ENCODE results near the gene FAM199X.
"Not testable (repeated sequence)": the region's sequence is repeated elsewhere in the genome, so short reads cannot be mapped to it uniquely, and the experiment has no call there.

Gene FAM199X

DNA sequence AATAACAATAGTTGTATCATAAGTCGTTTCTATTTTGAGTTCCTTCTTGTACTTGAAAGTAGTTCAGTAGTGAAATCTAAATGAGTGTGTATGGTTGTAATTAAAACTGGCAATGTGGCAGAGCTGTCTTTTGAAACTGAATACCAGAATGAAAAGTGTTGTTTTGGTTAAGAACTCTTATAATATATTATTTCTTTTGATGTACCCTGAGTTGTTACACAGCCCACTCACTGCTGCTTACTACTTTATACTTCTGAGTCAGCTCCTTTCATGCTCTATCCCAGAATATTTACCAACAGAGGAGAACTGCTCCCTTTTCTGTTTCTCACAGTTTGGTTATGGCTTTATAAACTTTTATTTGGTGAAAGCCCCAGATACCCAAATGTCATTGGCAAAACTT, 28.8 kb downstream of the FAM199X start:
- no peaks in the 10 kb centered on the region for H3K27me3 ChIP-seq (ENCODE audit: control insufficient read depth in 1 of 2, insufficient read depth in 2 of 2, low read length in 2 of 2)

DNA sequence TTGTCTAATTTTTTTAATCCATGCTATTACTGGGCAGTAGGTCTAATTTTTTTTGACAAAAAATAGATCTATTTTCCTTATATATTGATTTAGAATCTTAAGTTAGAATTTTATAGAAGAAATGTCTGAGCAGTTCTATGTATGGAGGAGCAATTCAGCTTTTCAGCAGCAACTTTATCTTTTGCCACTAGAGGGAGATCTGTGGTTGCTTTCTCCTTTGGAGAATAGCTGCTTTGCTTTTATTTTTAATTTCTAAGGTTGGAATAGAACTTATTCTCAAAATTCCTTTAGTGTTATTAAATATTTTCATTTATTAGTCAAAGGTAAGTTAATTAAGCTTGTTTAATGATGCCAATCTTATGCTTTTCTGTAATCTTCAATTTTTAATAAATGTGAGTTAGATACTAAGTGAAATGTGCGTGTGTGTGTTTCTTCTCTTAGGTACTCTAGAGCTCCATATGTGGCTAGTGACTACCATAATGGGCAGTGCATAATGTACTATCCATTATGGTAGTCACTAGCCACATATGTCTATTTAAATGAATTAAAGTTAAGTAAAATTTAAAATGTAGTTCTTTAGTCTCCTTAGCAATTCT, 29.3 kb downstream of the FAM199X start:
- H3K9ac ChIP-seq (ENCODE audit: low read length) = no peak overlapping the region
- no peaks in the 10 kb centered on the region for H3K36me3 ChIP-seq (ENCODE audit: insufficient read depth, low read length)
- no peak overlapping the region for H3K4me3 ChIP-seq (ENCODE audit: low read depth in 1 of 2, low read length in 2 of 2)
- H3K9me3 ChIP-seq (ENCODE audit: low read length) = no peaks in the 10 kb centered on the region
- H3K4me1 ChIP-seq (ENCODE audit: insufficient read depth, low read length) = no peaks in the 10 kb centered on the region
- no peak overlapping the region for H3K27ac ChIP-seq (ENCODE audit: low read depth, low read length)
- H3K27me3 ChIP-seq (ENCODE audit: control insufficient read depth in 1 of 2, insufficient read depth in 2 of 2, low read length in 2 of 2) = no peaks in the 10 kb centered on the region

More for the DNA sequence above, 28.8 kb downstream of the FAM199X start:
- H3K27ac ChIP-seq (ENCODE audit: low read depth, low read length) = no peak overlapping the region
- H3K4me3 ChIP-seq (ENCODE audit: low read depth in 1 of 2, low read length in 2 of 2) = no peak overlapping the region
- no peaks in the 10 kb centered on the region for H3K9me3 ChIP-seq (ENCODE audit: low read length)
- H3K36me3 ChIP-seq (ENCODE audit: insufficient read depth, low read length) = peaks cover under 1% of the 10 kb centered on the region
- H3K4me1 ChIP-seq (ENCODE audit: insufficient read depth, low read length) = no peaks in the 10 kb centered on the region
- H3K9ac ChIP-seq (ENCODE audit: low read length) = no peak overlapping the region

DNA sequence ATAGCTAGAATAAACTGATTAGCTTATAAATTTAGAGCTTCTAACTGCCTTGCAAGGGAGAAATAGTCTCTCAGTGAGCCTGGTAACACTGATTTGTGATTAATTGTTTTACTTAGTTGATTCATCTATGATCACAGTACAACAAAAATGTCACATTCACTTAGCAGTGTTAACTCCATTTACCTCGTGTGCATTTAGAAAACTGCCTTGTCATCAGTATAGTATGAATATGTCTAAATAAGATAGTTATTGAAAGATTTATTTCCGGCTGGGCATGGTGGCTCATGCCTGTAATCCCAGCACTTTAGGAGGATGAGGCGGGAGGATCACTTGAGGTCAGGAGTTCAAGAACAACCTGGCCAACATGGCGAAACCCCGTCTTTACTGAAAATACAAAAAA, 39.3 kb downstream of the FAM199X start:
- no peak overlapping the region for H3K4me3 ChIP-seq (ENCODE audit: low read depth in 1 of 2, low read length in 2 of 2)
- H3K27me3 ChIP-seq (ENCODE audit: control insufficient read depth in 1 of 2, insufficient read depth in 2 of 2, low read length in 2 of 2) = no peaks in the 10 kb centered on the region
- no peaks in the 10 kb centered on the region for H3K4me1 ChIP-seq (ENCODE audit: insufficient read depth, low read length)
- H3K36me3 ChIP-seq (ENCODE audit: insufficient read depth, low read length) = no peaks in the 10 kb centered on the region
- H3K9ac ChIP-seq (ENCODE audit: low read length) = no peak overlapping the region
- no peak overlapping the region for H3K27ac ChIP-seq (ENCODE audit: low read depth, low read length)
- no peaks in the 10 kb centered on the region for H3K9me3 ChIP-seq (ENCODE audit: low read length)

GRCh38 chrX:104211187-104211586, 44.9 kb downstream of the FAM199X start:
- no peaks in the 10 kb centered on the region for H3K27me3 ChIP-seq (ENCODE audit: control insufficient read depth in 1 of 2, insufficient read depth in 2 of 2, low read length in 2 of 2)
- H3K4me1 ChIP-seq (ENCODE audit: insufficient read depth, low read length) = no peaks in the 10 kb centered on the region
- no peak overlapping the region for H3K9ac ChIP-seq (ENCODE audit: low read length)
- no peaks in the 10 kb centered on the region for H3K36me3 ChIP-seq (ENCODE audit: insufficient read depth, low read length)
- no peak overlapping the region for H3K27ac ChIP-seq (ENCODE audit: low read depth, low read length)
- H3K9me3 ChIP-seq (ENCODE audit: low read length) = no peaks in the 10 kb centered on the region
- no peak overlapping the region for H3K4me3 ChIP-seq (ENCODE audit: low read depth in 1 of 2, low read length in 2 of 2)

- H3K27me3 ChIP-seq (ENCODE audit: control insufficient read depth in 1 of 2, insufficient read depth in 2 of 2, low read length in 2 of 2); H3K9me3 ChIP-seq (ENCODE audit: low read length); H3K4me1 ChIP-seq (ENCODE audit: insufficient read depth, low read length); H3K27ac ChIP-seq (ENCODE audit: low read depth, low read length); H3K4me3 ChIP-seq (ENCODE audit: low read depth in 1 of 2, low read length in 2 of 2); H3K9ac ChIP-seq (ENCODE audit: low read length); H3K36me3 ChIP-seq (ENCODE audit: insufficient read depth, low read length): not testable (repeated sequence)
These were observed 63.8 kb downstream of the FAM199X start for GRCh38 chrX:104230060-104230459.
